ENCODE results near the gene SMIM28.
"Not testable (repeated sequence)": the region's sequence is repeated elsewhere in the genome, so short reads cannot be mapped to it uniquely, and the experiment has no call there.

Gene SMIM28

GRCh38 chr6:138377844-138378243 is at the start of gene SMIM28:
Gene SMIM28 (plus strand): TSS chr6:138377905. CDS start chr6:138378073, 168 bp downstream.
- no peak for DNase-seq

- DNase-seq = no peak
These were observed 49.5 kb upstream of the SMIM28 start for GRCh38 chr6:138328210-138328609.

DNA sequence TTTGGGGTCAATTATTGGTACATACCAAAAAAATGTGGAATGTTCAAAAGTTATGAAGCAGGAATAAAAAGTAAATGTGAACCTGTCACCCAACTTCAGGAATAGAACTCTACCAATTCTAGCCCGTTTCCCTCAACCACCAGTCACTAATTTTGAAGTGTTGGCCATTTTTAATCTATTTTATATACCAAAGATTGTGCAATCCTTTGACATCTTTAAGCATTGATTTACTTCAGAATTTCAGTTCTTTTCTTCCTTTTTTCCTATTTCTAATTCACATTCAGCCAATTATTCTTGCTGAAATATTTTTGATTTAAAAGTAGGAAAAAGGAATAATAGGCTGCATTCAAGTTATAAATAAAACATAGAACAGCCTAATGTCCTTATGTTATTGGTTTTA is 46.9 kb upstream of the SMIM28 start:
- no peak for DNase-seq

DNA sequence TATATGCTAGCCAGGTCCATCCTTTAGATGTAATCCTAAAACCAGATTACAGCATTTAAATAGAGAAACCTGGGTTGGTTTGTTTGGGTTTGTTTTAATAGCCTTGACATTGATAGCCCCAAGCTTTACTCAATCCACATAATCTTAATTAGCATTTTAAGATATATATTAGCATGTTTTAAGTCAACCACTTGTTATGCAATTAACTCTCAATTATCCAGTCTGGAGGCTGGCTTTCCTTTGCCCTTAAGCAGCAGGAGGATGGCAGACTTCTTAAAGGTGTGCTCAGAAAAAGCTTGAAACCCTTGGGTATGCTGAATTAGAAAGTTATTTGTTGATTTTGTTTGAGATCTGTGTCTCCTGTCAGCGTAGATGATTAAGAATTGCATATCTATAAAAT is 46.3 kb upstream of the SMIM28 start:
- DNase-seq = no peak

DNA sequence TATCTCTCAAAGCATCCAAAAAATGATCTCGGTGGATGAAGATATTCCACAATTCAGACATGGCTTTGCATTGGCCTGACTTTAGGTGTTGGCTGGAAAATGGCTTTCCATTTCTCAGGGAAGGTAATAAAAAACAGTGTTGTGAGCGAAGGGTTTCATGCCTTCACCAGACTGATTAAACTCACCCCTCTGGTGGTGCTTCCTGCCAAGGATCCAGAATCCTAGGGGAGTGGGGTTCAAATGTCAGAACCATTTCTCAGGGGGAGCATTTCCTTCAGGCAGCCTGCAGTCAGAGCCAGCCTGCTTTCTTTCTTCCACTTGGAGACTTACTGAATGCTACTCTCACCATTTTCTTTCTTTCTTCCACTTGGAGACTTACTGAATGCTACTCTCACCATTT is 45.7 kb upstream of the SMIM28 start:
- no peak for DNase-seq

DNA sequence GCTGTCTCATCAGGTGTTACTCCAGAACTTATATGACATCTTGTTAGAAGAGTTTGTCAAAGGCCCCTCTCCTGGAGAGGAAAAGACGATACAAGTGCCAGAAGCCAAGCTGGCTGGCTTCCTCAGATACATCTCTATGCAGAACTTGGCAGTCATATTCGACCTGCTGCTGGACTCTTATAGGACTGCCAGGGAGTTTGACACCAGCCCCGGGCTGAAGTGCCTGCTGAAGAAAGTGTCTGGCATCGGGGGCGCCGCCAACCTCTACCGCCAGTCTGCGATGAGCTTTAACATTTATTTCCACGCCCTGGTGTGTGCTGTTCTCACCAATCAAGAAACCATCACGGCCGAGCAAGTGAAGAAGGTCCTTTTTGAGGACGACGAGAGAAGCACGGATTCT is 43.7 kb upstream of the SMIM28 start:
- DNase-seq = no peak

- DNase-seq = no peak
These were observed 42.7 kb upstream of the SMIM28 start for GRCh38 chr6:138334963-138335362.

GRCh38 chr6:138336221-138336620 is 41.5 kb upstream of the SMIM28 start:
- no peak for DNase-seq

GRCh38 chr6:138337076-138337475 is 40.6 kb upstream of the SMIM28 start:
- no peak for DNase-seq

DNA sequence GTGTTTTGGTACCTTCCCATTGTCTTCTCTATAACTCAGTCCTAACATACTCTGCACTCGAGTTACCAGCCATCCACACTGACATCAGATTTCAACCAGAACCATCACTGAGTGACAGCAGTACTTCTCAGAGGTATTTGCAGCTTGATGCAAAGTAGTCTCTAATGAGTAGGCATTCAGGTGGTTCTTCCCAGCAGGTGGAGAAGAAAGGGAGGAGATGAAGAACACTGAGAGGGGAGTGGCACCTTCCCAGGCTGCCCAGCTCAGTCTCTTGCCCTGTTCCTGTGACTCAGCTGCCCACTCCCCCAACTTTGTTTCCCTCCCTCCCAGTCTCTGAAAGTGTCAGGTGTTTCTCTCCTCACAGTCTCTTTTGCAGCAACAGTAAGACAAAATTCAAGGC is 38.7 kb upstream of the SMIM28 start:
- DNase-seq = no peak

- no peak for DNase-seq
These were observed 36.5 kb upstream of the SMIM28 start for GRCh38 chr6:138341176-138341575.

DNA sequence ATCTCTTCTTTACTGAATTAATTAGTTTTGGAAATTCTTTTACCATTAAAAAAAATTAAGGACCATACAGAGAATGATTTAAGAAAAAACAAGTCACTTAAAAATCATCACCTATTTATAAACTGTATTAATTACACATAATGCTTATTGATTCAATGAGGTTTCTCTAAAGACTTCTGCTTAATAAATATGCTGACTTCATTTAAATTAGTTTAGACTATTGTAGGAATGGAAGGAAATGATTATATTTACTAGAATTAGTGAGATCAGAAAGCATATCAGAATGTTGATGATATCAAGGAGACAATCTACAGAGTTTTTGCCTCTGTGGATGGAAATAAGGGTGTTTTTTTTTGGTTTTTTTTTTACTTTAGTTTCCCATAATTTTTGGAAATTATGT is 34.6 kb upstream of the SMIM28 start:
- DNase-seq = no peak

DNA sequence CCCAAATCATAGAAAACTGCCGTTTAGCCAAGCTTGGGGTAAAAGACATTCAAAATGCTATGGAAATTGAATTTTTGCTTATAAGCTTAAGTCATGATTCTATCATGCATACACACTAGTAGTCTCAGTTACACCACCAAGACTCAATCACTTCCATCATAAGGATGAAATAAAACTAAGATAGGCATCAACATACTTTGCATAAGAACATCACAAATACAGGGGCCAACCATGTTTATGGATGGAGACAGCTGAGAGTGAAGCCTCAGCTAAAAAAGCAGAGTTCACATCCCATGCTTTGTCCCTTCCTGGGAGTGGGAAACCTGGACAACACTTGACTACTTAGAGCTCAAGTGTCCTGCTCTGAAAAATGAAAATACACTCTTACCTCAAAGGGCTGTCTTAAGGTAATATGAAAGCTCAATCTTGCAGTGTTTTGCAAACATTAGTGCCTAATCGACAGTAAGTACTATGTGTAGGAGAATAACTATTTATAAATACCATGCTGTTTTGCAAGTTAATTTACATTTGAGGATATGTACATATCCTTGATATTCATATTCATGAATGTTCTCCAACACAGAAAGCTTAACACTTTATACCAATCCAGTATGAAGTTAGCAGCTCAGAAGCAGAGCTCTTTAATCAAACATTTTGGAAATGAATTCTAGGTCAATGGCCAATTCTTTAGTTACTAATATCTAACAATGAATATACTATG is 32.0 kb upstream of the SMIM28 start:
- no peak for DNase-seq

GRCh38 chr6:138346302-138347195 is 31.2 kb upstream of the SMIM28 start:
- DNase-seq = no peak

- no peak for DNase-seq
These were observed 29.8 kb upstream of the SMIM28 start for GRCh38 chr6:138347864-138348263.

GRCh38 chr6:138349891-138350290 is 27.8 kb upstream of the SMIM28 start:
- no peak for DNase-seq

DNA sequence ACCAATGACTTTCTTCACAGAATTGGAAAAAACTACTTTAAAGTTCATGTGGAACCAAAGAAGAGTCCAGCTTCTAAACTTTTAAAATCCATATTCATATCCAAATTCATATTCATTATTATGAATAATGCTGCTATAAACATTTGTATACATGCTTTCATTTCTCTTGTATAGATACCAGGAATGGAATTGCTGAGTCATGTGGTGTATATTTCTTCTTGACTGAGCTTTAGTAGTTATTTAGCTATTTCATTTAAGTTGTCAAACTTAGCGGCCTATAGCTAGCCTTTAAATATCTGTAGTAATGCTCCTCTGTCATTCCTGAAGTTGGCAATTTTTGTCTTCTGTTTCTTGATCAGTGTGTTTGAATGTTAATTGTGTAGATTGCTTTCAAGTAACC is 19.8 kb upstream of the SMIM28 start:
- DNase-seq = no peak

- not testable (repeated sequence) for DNase-seq
These were observed 9.0 kb upstream of the SMIM28 start for GRCh38 chr6:138368684-138369083.

DNA sequence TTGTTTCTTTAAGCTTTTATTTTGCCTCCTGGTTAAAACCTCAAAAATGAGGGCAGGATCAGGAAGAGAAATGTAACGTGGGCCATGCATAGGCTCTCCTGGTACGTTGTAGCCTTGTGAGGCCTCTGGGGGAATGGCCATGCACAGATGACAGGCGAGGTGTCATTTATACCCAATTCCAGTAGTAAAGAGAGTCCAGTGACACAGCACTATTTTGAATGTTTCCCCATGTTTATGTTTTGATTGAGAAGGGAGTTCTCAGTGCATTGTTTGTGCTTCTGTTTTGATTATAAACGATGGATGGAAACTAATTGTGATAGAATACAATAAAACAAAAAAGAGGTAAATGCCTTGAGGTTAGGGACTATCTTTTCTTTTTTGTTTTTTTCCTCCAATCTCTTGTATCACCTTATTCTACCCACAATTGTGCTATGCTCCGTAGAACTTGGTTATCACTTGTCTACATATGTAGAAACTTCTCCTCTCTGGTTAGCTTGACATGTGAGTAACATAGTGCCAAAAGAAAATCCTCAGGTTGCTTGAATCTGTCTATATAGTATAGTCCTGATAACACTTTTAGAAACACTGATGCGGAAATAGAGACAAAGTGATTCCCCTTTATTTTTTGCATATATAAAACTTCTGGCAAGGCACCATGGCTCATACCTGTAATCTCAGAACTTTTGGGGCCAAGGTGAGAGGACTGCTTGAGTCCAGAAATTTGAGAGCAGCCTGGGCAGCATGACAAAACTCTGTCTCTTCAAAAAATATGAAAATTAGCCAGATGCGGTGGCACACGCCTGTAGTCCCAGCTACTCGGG is 6.9 kb upstream of the SMIM28 start:
- DNase-seq = no peak

- no peak for DNase-seq
These were observed 6.3 kb upstream of the SMIM28 start for GRCh38 chr6:138371452-138371711.

DNA sequence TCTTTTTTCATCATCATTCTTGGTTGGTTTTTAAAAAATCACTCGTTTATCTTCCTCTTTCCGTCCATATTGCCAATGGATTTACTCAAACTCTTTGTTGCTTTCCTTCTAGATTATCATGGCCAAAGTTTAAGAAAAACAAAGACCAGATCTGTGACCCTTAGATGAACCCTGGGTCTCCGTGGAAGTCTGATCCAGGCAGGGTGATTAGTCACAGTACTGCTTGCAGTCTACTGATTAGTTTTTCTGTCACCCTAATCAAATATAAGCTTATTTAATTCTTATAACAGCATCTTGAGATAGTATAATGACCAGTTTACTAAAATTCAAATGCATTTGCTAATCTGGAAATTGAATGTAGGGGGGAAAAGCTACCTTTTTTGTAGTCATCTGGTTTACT is 6.0 kb upstream of the SMIM28 start:
- DNase-seq = no peak

DNA sequence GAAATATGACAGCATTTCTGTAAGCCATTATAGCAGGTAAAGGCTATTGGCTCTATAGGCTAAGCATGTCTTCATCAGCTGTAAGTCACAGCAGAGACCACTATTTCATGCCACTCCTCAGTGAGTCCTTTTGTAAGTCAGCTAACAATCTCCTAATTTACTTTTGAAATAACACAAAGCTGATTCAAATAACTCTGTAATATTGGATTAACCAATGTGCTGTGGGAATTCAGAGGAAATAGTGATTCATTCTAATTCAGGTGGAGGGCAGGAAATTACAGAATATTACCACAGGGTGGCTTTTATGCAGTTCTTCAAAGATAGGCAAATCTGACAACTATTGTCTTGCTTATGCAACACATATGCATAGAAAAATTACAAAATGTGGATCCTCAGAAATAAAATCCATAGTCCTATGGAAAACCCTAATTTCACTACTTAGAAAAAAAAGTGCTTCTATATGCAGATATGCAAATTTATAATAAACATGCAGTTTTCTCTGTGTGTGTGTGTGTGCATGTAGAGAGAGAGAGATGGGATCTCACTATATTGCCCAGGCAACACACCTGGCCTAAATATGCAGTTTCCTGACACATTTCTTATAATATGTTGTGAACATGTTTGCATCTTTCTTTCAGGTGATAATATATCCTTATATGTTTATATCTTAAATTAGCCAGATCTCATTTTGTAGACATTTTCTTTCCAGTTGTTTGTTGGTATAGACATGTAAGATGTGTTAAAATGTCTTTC is 4.8 kb upstream of the SMIM28 start:
- no peak for DNase-seq

GRCh38 chr6:138374230-138374629 is 3.5 kb upstream of the SMIM28 start:
- DNase-seq = no peak

Data from NCI-H1048 (cell line).